ENCODE measurements around the gene SRCIN1.
"Not testable (repeated sequence)": the region's sequence is repeated elsewhere in the genome, so short reads cannot be mapped to it uniquely, and the experiment has no call there.

Gene SRCIN1

GRCh38 chr17:38536661-38537060 is 69.1 kb downstream of the SRCIN1 start:
- no peaks in the 10 kb centered on the region for H3K9me3 ChIP-seq (ENCODE audit: control insufficient read depth, low read length)
- H3K9ac ChIP-seq (ENCODE audit: low read length): no peak overlapping the region
- H3K4me1 ChIP-seq (ENCODE audit: control insufficient read depth, insufficient read depth, low read length): peaks cover 9% of the 10 kb centered on the region
- peaks cover 23% of the 10 kb centered on the region for H3K27me3 ChIP-seq (ENCODE audit: control insufficient read depth, insufficient read depth, low read length)
- no peaks in the 10 kb centered on the region for H3K36me3 ChIP-seq (ENCODE audit: control insufficient read depth, insufficient read depth, low read length)
- no peak overlapping the region for H3K4me3 ChIP-seq (ENCODE audit: low read length)

- Histone ChIP-seq H3K27me3 (ENCODE audit: control insufficient read depth, insufficient read depth, low read length) (peaks cover 23% of the 10 kb centered on the region), H3K4me3 (ENCODE audit: low read length) (no peak overlapping the region), H3K9me3 (ENCODE audit: control insufficient read depth, low read length) (no peaks in the 10 kb centered on the region), H3K9ac (ENCODE audit: low read length) (no peak overlapping the region), H3K4me1 (ENCODE audit: control insufficient read depth, insufficient read depth, low read length) (peaks cover 9% of the 10 kb centered on the region), H3K36me3 (ENCODE audit: control insufficient read depth, insufficient read depth, low read length) (no peaks in the 10 kb centered on the region)
Measured at GRCh38 chr17:38535886-38536285, 69.9 kb downstream of the SRCIN1 start.

GRCh38 chr17:38534498-38534885 is 71.3 kb downstream of the SRCIN1 start:
- H3K4me3 ChIP-seq (ENCODE audit: low read length): no peak overlapping the region
- H3K36me3 ChIP-seq (ENCODE audit: control insufficient read depth, insufficient read depth, low read length): no peaks in the 10 kb centered on the region
- peaks cover 9% of the 10 kb centered on the region for H3K4me1 ChIP-seq (ENCODE audit: control insufficient read depth, insufficient read depth, low read length)
- no peaks in the 10 kb centered on the region for H3K9me3 ChIP-seq (ENCODE audit: control insufficient read depth, low read length)
- H3K9ac ChIP-seq (ENCODE audit: low read length): no peak overlapping the region
- H3K27me3 ChIP-seq (ENCODE audit: control insufficient read depth, insufficient read depth, low read length): peaks cover 23% of the 10 kb centered on the region

- Histone ChIP-seq H3K4me3 (ENCODE audit: low read length) (no peak overlapping the region), H3K9me3 (ENCODE audit: control insufficient read depth, low read length) (no peaks in the 10 kb centered on the region), H3K9ac (ENCODE audit: low read length) (no peak overlapping the region), H3K27me3 (ENCODE audit: control insufficient read depth, insufficient read depth, low read length) (peaks cover 23% of the 10 kb centered on the region), H3K4me1 (ENCODE audit: control insufficient read depth, insufficient read depth, low read length) (peaks cover 6% of the 10 kb centered on the region), H3K36me3 (ENCODE audit: control insufficient read depth, insufficient read depth, low read length) (no peaks in the 10 kb centered on the region)
Measured at GRCh38 chr17:38533866-38534497, 71.8 kb downstream of the SRCIN1 start.

- peaks cover 23% of the 10 kb centered on the region for H3K27me3 ChIP-seq (ENCODE audit: control insufficient read depth, insufficient read depth, low read length)
- no peak overlapping the region for H3K9ac ChIP-seq (ENCODE audit: low read length)
- no peaks in the 10 kb centered on the region for H3K36me3 ChIP-seq (ENCODE audit: control insufficient read depth, insufficient read depth, low read length)
- H3K9me3 ChIP-seq (ENCODE audit: control insufficient read depth, low read length): no peaks in the 10 kb centered on the region
- H3K4me3 ChIP-seq (ENCODE audit: low read length): no peak overlapping the region
- no peaks in the 10 kb centered on the region for H3K4me1 ChIP-seq (ENCODE audit: control insufficient read depth, insufficient read depth, low read length)
Measured at GRCh38 chr17:38533241-38533640, 72.5 kb downstream of the SRCIN1 start.

GRCh38 chr17:38532451-38532850 is 73.3 kb downstream of the SRCIN1 start:
- no peak overlapping the region for H3K4me3 ChIP-seq (ENCODE audit: low read length)
- no peaks in the 10 kb centered on the region for H3K36me3 ChIP-seq (ENCODE audit: control insufficient read depth, insufficient read depth, low read length)
- no peak overlapping the region for H3K9ac ChIP-seq (ENCODE audit: low read length)
- peaks cover 23% of the 10 kb centered on the region for H3K27me3 ChIP-seq (ENCODE audit: control insufficient read depth, insufficient read depth, low read length)
- H3K4me1 ChIP-seq (ENCODE audit: control insufficient read depth, insufficient read depth, low read length): no peaks in the 10 kb centered on the region
- H3K9me3 ChIP-seq (ENCODE audit: control insufficient read depth, low read length): no peaks in the 10 kb centered on the region

- H3K4me3 ChIP-seq (ENCODE audit: low read length); H3K9ac ChIP-seq (ENCODE audit: low read length); H3K36me3 ChIP-seq (ENCODE audit: control insufficient read depth, insufficient read depth, low read length); H3K4me1 ChIP-seq (ENCODE audit: control insufficient read depth, insufficient read depth, low read length); H3K9me3 ChIP-seq (ENCODE audit: control insufficient read depth, low read length): not testable (repeated sequence)
- peaks cover 23% of the 10 kb centered on the region for H3K27me3 ChIP-seq (ENCODE audit: control insufficient read depth, insufficient read depth, low read length)
Measured at GRCh38 chr17:38531761-38532160, 74.0 kb downstream of the SRCIN1 start.

GRCh38 chr17:38530856-38531255 is 74.9 kb downstream of the SRCIN1 start:
- H3K4me1 ChIP-seq (ENCODE audit: control insufficient read depth, insufficient read depth, low read length); H3K36me3 ChIP-seq (ENCODE audit: control insufficient read depth, insufficient read depth, low read length); H3K9me3 ChIP-seq (ENCODE audit: control insufficient read depth, low read length); H3K4me3 ChIP-seq (ENCODE audit: low read length); H3K9ac ChIP-seq (ENCODE audit: low read length): not testable (repeated sequence)
- peaks cover 13% of the 10 kb centered on the region for H3K27me3 ChIP-seq (ENCODE audit: control insufficient read depth, insufficient read depth, low read length)

- not testable (repeated sequence) for H3K9me3 ChIP-seq (ENCODE audit: control insufficient read depth, low read length); H3K9ac ChIP-seq (ENCODE audit: low read length); H3K4me1 ChIP-seq (ENCODE audit: control insufficient read depth, insufficient read depth, low read length); H3K36me3 ChIP-seq (ENCODE audit: control insufficient read depth, insufficient read depth, low read length); H3K4me3 ChIP-seq (ENCODE audit: low read length); H3K27me3 ChIP-seq (ENCODE audit: control insufficient read depth, insufficient read depth, low read length)
Measured at GRCh38 chr17:38528141-38528540, 77.6 kb downstream of the SRCIN1 start.

- not testable (repeated sequence) for H3K36me3 ChIP-seq (ENCODE audit: control insufficient read depth, insufficient read depth, low read length); H3K9ac ChIP-seq (ENCODE audit: low read length); H3K9me3 ChIP-seq (ENCODE audit: control insufficient read depth, low read length); H3K4me3 ChIP-seq (ENCODE audit: low read length); H3K27me3 ChIP-seq (ENCODE audit: control insufficient read depth, insufficient read depth, low read length); H3K4me1 ChIP-seq (ENCODE audit: control insufficient read depth, insufficient read depth, low read length)
Measured at GRCh38 chr17:38526526-38526925, 79.2 kb downstream of the SRCIN1 start.

- Histone ChIP-seq H3K36me3 (ENCODE audit: control insufficient read depth, insufficient read depth, low read length) (no peaks in the 10 kb centered on the region), H3K4me3 (ENCODE audit: low read length) (no peak overlapping the region), H3K4me1 (ENCODE audit: control insufficient read depth, insufficient read depth, low read length) (peaks cover 4% of the 10 kb centered on the region), H3K9ac (ENCODE audit: low read length) (no peak overlapping the region), H3K9me3 (ENCODE audit: control insufficient read depth, low read length) (no peaks in the 10 kb centered on the region), H3K27me3 (ENCODE audit: control insufficient read depth, insufficient read depth, low read length) (peaks cover 37% of the 10 kb centered on the region)
Measured at GRCh38 chr17:38512473-38513058, 93.2 kb downstream of the SRCIN1 start.

GRCh38 chr17:38511150-38512108 is 94.3 kb downstream of the SRCIN1 start:
- peaks cover 4% of the 10 kb centered on the region for H3K4me1 ChIP-seq (ENCODE audit: control insufficient read depth, insufficient read depth, low read length)
- H3K9me3 ChIP-seq (ENCODE audit: control insufficient read depth, low read length): no peaks in the 10 kb centered on the region
- H3K4me3 ChIP-seq (ENCODE audit: low read length): no peak overlapping the region
- H3K27me3 ChIP-seq (ENCODE audit: control insufficient read depth, insufficient read depth, low read length): peaks cover 37% of the 10 kb centered on the region
- H3K36me3 ChIP-seq (ENCODE audit: control insufficient read depth, insufficient read depth, low read length): no peaks in the 10 kb centered on the region
- H3K9ac ChIP-seq (ENCODE audit: low read length): no peak overlapping the region

Measured in mucosa of stomach (tissue), 1 donor.